VCaP (cell line): ENCODE data around the gene TMEFF2.
"Not testable (repeated sequence)": the region's sequence is repeated elsewhere in the genome, so short reads cannot be mapped to it uniquely, and the experiment has no call there.

Experiments
- H3K27ac ChIP-seq: fragments of 450-650 bp; 2 replicates; pipeline ENCODE4 v1.5.1; 2017
- TF ChIP-seq, protein P1 (sequence below): fragments of 450-650 bp; conservative IDR thresholded peaks from 2 replicates; pipeline ENCODE4 v1.5.1; 2017; ENCODE audit warnings: mild to moderate bottlenecking, moderate library complexity

The TMEFF2 gene

DNA sequence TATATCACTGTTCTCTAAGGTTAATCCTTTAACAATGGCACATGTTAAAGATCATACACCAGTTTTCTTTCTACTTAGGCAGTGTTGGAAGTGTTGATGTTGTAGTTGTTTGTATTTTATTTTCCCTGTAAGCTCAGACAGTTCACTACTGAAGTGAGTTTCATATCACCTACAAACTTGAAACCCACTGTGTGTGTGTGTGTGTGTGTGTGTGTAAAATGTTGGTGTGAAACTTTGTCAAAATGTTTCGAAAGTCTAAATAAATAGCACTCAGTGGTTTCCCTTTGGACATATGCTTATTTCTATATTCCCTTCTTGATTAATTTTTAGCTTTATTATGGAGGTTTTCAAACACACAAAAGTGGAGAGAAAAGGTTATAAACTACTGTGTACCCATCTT is 268.1 kb downstream of the TMEFF2 start:
- TF ChIP-seq, protein P1, sequence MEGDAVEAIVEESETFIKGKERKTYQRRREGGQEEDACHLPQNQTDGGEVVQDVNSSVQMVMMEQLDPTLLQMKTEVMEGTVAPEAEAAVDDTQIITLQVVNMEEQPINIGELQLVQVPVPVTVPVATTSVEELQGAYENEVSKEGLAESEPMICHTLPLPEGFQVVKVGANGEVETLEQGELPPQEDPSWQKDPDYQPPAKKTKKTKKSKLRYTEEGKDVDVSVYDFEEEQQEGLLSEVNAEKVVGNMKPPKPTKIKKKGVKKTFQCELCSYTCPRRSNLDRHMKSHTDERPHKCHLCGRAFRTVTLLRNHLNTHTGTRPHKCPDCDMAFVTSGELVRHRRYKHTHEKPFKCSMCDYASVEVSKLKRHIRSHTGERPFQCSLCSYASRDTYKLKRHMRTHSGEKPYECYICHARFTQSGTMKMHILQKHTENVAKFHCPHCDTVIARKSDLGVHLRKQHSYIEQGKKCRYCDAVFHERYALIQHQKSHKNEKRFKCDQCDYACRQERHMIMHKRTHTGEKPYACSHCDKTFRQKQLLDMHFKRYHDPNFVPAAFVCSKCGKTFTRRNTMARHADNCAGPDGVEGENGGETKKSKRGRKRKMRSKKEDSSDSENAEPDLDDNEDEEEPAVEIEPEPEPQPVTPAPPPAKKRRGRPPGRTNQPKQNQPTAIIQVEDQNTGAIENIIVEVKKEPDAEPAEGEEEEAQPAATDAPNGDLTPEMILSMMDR = no peak
- H3K27ac ChIP-seq = no peak overlapping the region

DNA sequence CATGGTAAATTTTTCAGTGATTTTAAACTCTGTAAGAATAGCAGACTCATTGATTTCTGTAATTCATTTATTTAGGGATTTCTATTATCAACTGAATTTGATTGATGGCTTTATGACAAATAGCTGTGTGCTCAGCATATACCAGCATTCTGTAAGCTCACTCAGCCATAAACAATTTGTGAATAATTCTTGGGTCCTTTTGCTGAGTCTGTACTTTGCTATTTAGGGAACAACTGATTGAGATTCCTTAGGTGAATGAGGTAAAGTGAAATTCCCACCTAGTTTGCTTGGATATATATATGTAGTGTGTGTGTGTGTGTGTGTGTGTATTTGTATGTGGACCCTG is 271.1 kb downstream of the TMEFF2 start:
- TF ChIP-seq, protein P1 = no peak
- no peak overlapping the region for H3K27ac ChIP-seq

DNA sequence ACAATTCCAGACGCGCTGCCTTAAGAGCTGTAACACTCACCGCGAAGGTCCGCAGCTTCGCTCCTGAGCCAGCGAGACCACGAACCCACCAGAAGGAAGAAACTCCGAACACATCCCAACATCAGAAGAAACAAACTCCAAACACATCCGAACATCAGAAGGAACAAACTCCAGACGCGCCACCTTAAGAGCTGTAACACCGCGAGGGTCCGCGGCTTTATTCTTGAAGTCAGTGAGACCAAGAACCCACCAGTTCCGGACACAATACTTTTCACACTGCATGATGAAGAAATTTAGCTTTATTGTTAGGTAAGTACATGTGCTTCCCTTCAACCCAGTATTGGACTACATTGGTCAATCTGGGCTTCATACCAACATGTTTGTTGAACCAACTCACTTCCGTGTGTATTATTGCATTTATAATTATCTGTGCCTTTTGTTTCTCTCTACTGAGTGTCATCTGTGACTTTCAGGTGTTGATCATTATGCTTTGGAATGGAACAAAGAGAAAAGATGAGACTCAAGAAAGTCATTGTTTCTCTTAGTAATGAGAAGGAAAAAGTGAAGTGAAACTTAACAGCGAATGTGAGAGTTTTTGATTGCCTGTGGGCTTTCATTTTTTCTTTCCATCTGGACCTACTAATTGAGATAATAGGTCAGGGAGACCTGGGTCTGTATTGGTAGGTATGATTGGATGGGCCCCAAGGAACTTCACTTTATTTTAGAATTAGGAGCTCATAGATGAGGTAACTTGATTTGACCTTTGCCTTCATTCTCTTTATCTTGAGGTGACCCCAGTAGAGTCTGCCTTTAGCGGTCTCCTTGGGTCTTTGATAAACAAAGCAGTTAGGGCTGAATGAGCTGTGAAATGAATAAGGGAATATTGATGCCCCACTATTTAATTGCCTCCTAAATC is 271.7 kb downstream of the TMEFF2 start:
- no peak overlapping the region for H3K27ac ChIP-seq
- TF ChIP-seq, protein P1 = no peak

DNA sequence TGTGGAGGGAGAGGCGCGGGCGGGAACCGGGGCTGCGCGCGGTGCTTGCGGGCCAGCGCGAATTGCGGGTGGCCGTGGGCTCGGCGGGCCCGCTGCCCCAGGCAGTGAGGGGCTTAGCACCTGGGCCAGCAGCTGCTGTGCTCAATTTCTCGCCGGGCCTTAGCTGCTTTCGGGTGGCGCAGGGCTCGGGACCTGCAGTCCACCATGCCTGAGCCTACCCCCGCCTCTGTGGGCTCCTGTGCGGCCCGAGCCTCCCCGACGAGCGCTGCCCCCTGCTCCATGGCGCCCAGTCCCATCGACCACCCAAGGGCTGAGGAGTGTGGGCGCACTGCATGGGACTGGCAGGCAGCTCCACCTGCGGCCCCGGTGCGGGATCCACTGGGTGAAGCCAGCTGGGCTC is 273.1 kb downstream of the TMEFF2 start:
- not testable (repeated sequence) for H3K27ac ChIP-seq

DNA sequence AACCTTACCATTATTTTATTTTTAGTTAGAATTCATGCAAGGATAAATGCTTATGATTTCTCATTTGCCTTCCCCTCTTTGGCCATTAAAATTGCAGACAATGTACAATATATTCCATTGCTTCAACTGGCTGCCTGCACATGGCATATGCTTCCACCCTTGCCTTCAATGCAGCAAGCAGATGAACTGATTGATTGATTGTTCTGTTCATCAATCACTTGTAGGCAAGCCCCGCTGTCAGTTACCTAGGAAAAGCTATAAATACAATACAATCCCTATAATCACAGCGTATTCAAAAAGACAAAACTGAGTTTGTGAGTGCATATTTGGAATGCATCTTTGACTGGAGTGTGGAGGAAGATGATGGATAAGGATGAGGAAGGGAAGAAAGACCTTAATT is 274.2 kb downstream of the TMEFF2 start:
- no peak overlapping the region for H3K27ac ChIP-seq
- TF ChIP-seq, protein P1 = no peak

DNA sequence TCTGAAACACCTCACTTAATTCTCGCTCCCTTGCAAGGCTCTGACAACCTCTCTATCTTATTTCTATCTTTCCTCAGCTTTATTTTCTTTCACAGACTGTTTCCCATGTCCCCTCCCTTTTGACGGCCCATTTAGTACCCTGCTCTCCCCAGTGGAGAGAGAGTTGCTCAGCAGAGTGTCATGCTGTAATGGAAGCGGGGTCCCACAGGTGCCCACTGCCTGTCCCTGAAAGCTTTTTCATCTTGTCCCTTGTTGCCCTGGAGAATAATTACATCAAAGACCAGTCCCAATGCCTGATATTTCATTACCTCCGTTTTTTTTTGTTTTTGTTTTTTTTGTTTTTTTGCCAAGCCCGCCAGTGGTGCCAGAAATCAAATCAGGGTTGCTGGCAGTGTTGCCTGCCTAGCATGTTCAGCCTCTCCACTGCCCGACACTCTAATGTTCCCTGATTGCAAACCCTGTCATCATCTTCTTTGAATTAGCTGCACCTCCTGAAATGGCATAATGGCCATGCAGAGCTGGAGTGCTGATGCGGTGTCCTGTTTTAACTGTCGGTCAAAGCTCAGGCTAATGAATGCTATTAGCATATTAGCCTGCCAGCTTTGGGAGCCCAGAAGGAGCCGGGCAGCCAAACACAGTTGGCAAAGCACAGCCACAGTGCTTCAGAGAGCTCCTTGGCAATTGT is 276.6 kb downstream of the TMEFF2 start:
- TF ChIP-seq, protein P1 = no peak
- H3K27ac ChIP-seq = no peak overlapping the region

DNA sequence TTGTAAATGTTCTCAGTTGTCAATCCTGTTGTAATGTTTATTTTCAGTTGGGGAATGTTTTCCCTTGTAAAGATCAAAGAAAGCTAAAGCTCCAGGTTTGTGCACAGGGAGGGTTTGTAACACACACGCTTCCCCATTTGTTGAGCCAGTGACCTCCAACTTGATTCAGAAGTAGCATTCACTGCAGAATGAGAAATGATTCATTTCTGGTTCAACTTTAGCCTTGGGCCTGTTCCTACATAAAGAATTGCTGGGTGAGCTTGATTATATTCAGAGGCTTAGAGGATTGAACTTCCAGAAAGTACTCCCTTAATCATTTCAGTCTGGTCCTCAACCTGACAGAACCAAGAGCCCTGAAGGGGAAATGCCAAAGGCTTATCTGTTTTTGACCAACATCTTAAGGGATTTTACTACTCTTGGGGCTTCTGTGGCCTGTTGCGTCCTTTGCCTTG is 277.3 kb downstream of the TMEFF2 start:
- H3K27ac ChIP-seq = no peak overlapping the region
- TF ChIP-seq, protein P1 = no peak

DNA sequence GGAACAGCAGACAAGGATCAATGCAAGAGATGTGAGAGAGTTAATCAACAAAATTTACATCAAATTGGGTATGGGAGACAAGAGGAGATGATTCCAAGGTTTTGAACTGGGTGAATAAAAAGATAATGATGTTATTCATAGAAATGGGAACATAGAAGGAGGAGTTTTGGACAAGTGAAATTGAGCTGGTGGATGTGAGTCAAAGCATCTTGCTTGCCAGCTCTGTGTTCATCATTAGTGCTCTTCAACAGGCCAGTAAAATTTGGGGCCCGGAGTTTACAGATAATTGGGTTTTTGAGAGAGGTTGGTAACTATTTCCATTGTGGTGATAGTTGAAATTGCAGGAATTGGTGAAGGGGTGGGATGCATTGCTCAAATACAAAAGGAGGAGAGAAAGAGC is 277.9 kb downstream of the TMEFF2 start:
- TF ChIP-seq, protein P1 = no peak
- H3K27ac ChIP-seq = no peak overlapping the region
